RWPE2 (cell line): ENCODE data around the gene C3AR1.

ENCODE experiments used
- ATAC-seq: fragments of 200-7000 bp; cut with Tn5 transposase; 3 replicates; pipeline ENCODE4 v1.9.1; 2021; ENCODE audit warnings: low read depth
- DNase-seq: peaks from one replicate; pipeline ENCODE4 v3.0.0-alpha.2; 2020; ENCODE audit warnings: low spot score
- H3K27ac ChIP-seq: fragments of 450-650 bp; 2 replicates; pipeline ENCODE4 v1.5.1; 2017; ENCODE audit warnings: mild to moderate bottlenecking; ENCODE audit not compliant: poor library complexity, severe bottlenecking
- H3K27me3 ChIP-seq: fragments of 250-450 bp; sonication (Bioruptor Pico); 2 replicates; pipeline ENCODE4 v1.5.1; 2021; ENCODE audit warnings: mild to moderate bottlenecking, moderate library complexity; ENCODE audit not compliant: insufficient read depth, poor library complexity, severe bottlenecking
- H3K36me3 ChIP-seq: fragments of 250-450 bp; sonication (Bioruptor Pico); 2 replicates; pipeline ENCODE4 v1.5.1; 2020; ENCODE audit warnings: low read depth, mild to moderate bottlenecking, moderate library complexity
- H3K4me1 ChIP-seq: fragments of 250-450 bp; sonication (Bioruptor Pico); 2 replicates; pipeline ENCODE4 v1.5.1; 2021; ENCODE audit warnings: mild to moderate bottlenecking, moderate library complexity; ENCODE audit not compliant: insufficient read depth, poor library complexity, severe bottlenecking
- H3K4me3 ChIP-seq: fragments of 250-450 bp; sonication (Bioruptor Pico); 2 replicates; pipeline ENCODE4 v1.5.1; 2021; ENCODE audit warnings: mild to moderate bottlenecking, moderate library complexity; ENCODE audit not compliant: severe bottlenecking
- H3K9me3 ChIP-seq: fragments of 250-450 bp; sonication (Bioruptor Pico); 2 replicates; pipeline ENCODE4 v1.5.1; 2021; ENCODE audit warnings: mild to moderate bottlenecking, moderate library complexity; ENCODE audit not compliant: severe bottlenecking
- CTCF ChIP-seq: fragments of 450-650 bp; IDR thresholded peaks from one replicate; pipeline ENCODE4 v1.5.1; 2017; ENCODE audit warnings: mild to moderate bottlenecking, moderate library complexity; ENCODE audit not compliant: poor library complexity, severe bottlenecking

C3AR1 gene

GRCh38 chr12:8052679-8053078, 13.5 kb downstream of the C3AR1 start:
- no peak for TF ChIP-seq CTCF
- Histone ChIP-seq H3K9me3 (no peaks in the 10 kb centered on the region), H3K4me1 (no peaks in the 10 kb centered on the region), H3K27me3 (no peaks in the 10 kb centered on the region), H3K4me3 (no peak overlapping the region), H3K27ac (no peak overlapping the region), H3K36me3 (peaks cover 6% of the 10 kb centered on the region; the same call in 1 of the 2 replicates)
- DNase-seq: no peak
- ATAC-seq: no peak

- ATAC-seq (no peak), DNase-seq (no peak)
- Histone ChIP-seq H3K27ac (no peak overlapping the region), H3K4me1 (no peaks in the 10 kb centered on the region), H3K4me3 (no peak overlapping the region), H3K9me3 (no peaks in the 10 kb centered on the region), H3K27me3 (no peaks in the 10 kb centered on the region), H3K36me3 (peaks cover 11% of the 10 kb centered on the region)
- no peak for TF ChIP-seq CTCF
Observed at GRCh38 chr12:8050600-8051250, 15.4 kb downstream of the C3AR1 start.

GRCh38 chr12:8048906-8049305, 17.3 kb downstream of the C3AR1 start:
- Histone ChIP-seq H3K4me1 (no peaks in the 10 kb centered on the region), H3K9me3 (no peaks in the 10 kb centered on the region), H3K36me3 (peaks cover 16% of the 10 kb centered on the region), H3K27ac (no peak overlapping the region), H3K27me3 (no peaks in the 10 kb centered on the region), H3K4me3 (no peak overlapping the region)
- ATAC-seq: no peak
- DNase-seq: no peak
- TF ChIP-seq CTCF: no peak

- no peak overlapping the region for H3K27ac ChIP-seq
- no peak overlapping the region for H3K4me3 ChIP-seq
- H3K27me3 ChIP-seq: no peaks in the 10 kb centered on the region
- peaks cover 16% of the 10 kb centered on the region for H3K36me3 ChIP-seq
- H3K4me1 ChIP-seq: no peaks in the 10 kb centered on the region
- DNase-seq (no peak), ATAC-seq (no peak)
- no peaks in the 10 kb centered on the region for H3K9me3 ChIP-seq
- TF ChIP-seq CTCF: no peak
Observed at GRCh38 chr12:8047842-8048241, 18.3 kb downstream of the C3AR1 start.
